Fibroblast of lung (primary cell): ENCODE data around the gene FEZ2.

Experiments used
- EZH2 ChIP-seq: IDR thresholded peaks from 2 replicates; pipeline ENCODE4 v1.5.1; 2012; ENCODE audit warnings: low read length, control low read depth, mild to moderate bottlenecking; ENCODE audit errors: missing control alignments
- TF ChIP-seq, protein P1 (sequence below), 2 donors: IDR thresholded peaks in 1 of 2; conservative IDR thresholded peaks in 1 of 2; 1 replicate in 1 of 2; 2 replicates in 1 of 2; pipeline ENCODE4 v1.5.1; 2011 to 2012; ENCODE audit warnings: low read length in 2 of 2, control low read depth in 1 of 2, inconsistent platforms in 1 of 2, low read depth in 1 of 2, mild to moderate bottlenecking in 1 of 2

GRCh38 chr2:36620321-36620720 lies 22.4 kb upstream of the FEZ2 start:
- TF ChIP-seq, protein P1, sequence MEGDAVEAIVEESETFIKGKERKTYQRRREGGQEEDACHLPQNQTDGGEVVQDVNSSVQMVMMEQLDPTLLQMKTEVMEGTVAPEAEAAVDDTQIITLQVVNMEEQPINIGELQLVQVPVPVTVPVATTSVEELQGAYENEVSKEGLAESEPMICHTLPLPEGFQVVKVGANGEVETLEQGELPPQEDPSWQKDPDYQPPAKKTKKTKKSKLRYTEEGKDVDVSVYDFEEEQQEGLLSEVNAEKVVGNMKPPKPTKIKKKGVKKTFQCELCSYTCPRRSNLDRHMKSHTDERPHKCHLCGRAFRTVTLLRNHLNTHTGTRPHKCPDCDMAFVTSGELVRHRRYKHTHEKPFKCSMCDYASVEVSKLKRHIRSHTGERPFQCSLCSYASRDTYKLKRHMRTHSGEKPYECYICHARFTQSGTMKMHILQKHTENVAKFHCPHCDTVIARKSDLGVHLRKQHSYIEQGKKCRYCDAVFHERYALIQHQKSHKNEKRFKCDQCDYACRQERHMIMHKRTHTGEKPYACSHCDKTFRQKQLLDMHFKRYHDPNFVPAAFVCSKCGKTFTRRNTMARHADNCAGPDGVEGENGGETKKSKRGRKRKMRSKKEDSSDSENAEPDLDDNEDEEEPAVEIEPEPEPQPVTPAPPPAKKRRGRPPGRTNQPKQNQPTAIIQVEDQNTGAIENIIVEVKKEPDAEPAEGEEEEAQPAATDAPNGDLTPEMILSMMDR (conservative IDR thresholded peaks at IDR 0.05 in 1 of 2, IDR thresholded peaks at IDR 0.05 in 1 of 2; ENCODE audit: low read depth in 1 of 2, low read length in 2 of 2): no peak
- no peak for TF ChIP-seq EZH2
